Activated CD8-positive, alpha-beta memory T cell treated with anti-CD3 and anti-CD28 coated beads for 48 hours (primary cell): ENCODE measurements around the gene BEST2.
"Not testable (repeated sequence)": the region's sequence is repeated elsewhere in the genome, so short reads cannot be mapped to it uniquely, and the experiment has no call there.

Source experiments
- DNase-seq, 3 experiments: peaks; one replicate each; pipeline ENCODE4 v3.0.0-alpha.2; 2020; ENCODE audit warnings: low read depth in 2 of 3, low spot score in 2 of 3

BEST2 gene

GRCh38 chr19:12797607-12798006 is 46.0 kb downstream of the BEST2 start:
- not testable (repeated sequence) for DNase-seq

GRCh38 chr19:12799742-12800465 is 48.3 kb downstream of the BEST2 start:
- DNase-seq = no peak

- no peak for DNase-seq
Observed at GRCh38 chr19:12800466-12800770, 48.8 kb downstream of the BEST2 start.

GRCh38 chr19:12800923-12801465 is 49.4 kb downstream of the BEST2 start:
- peak in 1 of 3 experiments; percentile 19 for DNase-seq

- peak in 1 of 3 experiments; percentile 54 for DNase-seq
Observed at GRCh38 chr19:12801466-12802266, 50.1 kb downstream of the BEST2 start, which contains the start of the genes PRDX2 and THSD8. Gene PRDX2 (minus strand): TSS chr19:12801800. CDS start chr19:12801261, 539 bp downstream. Gene THSD8 (plus strand): TSS chr19:12802069. CDS start chr19:12802072, 3 bp downstream.

- no peak for DNase-seq
Observed at GRCh38 chr19:12802267-12803106, 50.9 kb downstream of the BEST2 start.

- DNase-seq = no peak
Observed at GRCh38 chr19:12804051-12804450, 52.5 kb downstream of the BEST2 start.

- peak in 2 of 3 experiments; percentile 62 to 76 for DNase-seq
Observed at GRCh38 chr19:12806242-12807081, 54.9 kb downstream of the BEST2 start, which contains the start of gene RNASEH2A. Gene RNASEH2A (plus strand): TSS chr19:12806584. CDS start chr19:12806674, 90 bp downstream.
